ENCODE measurements around the gene PHACTR3. TPM values are rescaled to one million over a fixed set of nuclear protein-coding genes. Genes with fewer than 3 reads are reported as not detected.

PHACTR3 gene
- total RNA-seq, 1 experiment from 2014 or later: not detected

DNA sequence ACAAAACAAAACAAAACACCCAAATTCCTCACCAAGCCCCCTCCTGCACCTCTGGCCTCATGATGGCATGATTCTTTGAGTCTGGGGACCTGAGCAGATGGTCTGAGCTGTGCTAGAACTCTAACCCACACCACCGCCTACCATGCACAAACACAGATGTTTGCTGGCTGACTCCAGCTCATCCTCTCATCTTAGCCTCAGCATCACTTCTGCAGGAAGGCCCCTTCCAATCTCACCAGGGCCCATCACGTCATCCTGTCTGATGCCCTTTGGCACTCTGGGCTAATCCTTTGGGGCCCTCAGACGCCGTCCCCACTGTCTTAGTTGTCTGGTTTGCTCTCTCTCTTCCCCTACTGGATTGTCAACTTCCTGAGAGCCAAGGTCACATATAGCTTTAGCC is 85.8 kb downstream of the PHACTR3 start:
- no peak for DNase-seq (ENCODE audit: low read depth)

DNA sequence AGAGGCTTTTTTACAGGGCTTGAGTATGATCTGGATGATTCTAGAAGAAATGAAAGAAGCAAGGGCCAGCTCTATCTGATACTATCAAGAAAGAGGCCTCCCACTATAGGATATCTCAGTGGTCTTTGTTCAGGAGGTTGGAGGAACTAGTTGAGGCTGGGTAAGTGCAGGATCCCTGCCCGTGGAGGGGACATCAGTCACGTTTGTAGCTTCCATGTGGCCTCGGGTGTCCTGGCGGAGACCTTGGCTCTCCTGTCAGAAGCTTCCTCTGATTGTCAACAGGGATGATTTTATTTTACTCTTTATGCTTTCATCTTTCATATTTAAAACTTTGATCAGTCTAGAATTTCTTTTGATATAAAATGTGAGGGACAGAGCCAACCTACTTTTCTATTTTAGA is 86.6 kb downstream of the PHACTR3 start:
- DNase-seq (ENCODE audit: low read depth): no peak

DNA sequence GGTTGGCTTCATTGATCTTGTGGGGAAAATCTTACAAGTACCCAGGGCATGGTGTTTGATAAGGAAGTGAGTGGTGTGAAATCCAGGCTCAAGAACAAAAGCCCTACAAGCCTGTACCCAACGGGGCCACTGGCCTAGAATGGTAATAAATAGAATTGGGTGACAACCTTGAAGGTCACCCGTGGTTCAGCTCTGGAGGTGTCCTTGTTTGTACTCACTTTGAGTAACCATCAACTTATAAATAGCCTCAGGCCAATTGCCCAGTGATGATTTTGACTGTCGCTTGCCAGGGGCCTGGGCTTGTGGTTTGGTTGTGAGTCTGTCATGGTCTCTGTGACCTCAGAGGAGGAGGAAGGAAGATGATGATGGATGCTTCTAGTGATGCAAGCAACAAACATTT is 87.8 kb downstream of the PHACTR3 start:
- DNase-seq (ENCODE audit: low read depth): no peak

DNA sequence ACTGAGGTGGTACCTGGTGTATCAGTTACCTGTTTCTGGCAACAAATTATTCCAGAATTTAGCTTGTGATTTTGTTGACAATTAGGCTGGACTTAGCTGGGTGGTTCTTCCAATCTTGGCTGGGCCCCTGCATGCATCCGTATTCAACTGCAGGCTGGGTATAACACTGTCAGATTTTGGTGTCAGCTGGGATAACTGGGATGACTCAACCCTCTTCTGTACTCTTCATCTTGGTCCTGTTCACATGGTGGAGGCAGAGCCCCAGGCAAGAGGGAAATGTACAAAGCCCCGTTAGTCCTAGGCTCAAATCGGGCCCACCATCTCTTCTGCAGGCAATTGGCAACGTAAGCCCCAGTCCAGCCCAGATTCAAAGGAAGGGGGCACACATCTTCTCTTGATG is 89.2 kb downstream of the PHACTR3 start:
- DNase-seq (ENCODE audit: low read depth): no peak

DNA sequence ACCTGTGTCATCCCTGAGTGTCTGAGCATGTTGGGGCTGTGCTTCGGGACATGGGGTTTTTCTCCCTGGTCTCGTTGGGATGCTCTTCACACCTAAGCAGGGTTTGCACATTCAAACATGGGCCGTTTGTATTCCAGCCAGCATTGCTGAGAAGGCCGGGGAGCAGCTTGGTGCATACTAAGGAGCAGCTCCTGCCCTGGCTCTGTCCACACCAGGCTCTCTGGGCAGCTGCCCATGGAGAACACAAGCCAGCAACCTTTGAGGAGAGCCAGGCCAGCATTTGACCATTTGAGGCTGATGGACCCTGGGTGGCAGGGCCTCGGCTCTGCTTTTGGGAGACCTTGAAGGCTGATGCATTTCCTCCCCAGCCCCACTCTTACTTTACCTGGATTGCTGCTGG is 92.1 kb downstream of the PHACTR3 start:
- DNase-seq (ENCODE audit: low read depth): no peak

DNA sequence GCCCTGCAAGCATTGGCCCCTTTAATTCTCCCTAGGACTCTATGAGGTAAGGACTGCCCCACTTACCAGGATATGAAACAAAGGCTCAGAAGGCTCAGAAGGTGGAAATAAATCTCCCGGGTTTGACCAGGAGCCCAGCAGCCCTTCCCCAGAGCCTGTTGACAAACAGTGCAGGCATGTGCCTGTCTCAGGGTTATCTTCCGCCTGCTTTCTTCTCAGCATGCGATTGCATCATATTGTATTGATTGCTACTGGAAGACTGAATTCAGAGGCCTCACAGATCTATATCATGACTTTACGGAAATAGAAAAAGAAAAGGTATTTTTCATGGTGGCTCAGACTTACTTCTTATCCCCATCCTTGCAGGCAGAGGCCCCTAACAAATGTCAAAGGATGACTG is 92.7 kb downstream of the PHACTR3 start:
- no peak for DNase-seq (ENCODE audit: low read depth)

DNA sequence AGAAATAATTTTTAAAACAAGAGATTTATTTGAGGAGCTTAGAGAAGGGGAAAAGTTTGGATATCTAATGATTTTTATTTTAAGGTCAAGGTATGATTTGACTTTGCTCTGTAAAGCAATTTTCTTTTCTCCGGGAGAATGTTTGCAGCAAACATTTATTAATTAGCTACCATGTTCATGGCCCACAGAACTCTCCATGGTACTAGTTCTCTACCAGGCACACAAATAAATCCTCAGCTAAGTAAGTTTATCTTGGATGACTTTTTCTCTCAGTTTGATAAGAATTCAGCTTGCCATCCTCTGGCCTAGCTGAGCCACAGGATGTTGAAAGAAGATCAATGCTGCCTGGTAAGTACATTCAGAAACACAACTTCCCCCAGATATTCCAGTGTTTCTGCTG is 94.3 kb downstream of the PHACTR3 start:
- no peak for DNase-seq (ENCODE audit: low read depth)

DNA sequence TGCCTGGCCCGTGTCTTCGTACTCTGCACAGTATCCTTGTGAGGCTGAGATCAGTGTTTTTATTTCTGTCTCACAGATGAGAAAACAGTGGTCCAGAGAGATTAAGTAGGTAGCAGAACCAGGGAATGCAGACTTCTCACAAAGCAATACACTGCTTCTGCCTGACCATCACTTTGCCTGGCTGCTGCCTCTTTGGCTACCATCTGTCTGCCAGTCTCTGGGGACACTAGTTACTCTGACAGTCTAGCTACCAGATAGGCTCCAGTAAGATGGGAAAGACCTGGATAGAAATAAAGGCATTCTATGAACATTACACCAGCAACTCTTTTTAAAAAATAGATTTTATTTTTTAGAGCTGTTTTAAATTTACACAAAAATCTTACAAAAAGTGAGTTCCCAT is 96.9 kb downstream of the PHACTR3 start:
- DNase-seq (ENCODE audit: low read depth): no peak

DNA sequence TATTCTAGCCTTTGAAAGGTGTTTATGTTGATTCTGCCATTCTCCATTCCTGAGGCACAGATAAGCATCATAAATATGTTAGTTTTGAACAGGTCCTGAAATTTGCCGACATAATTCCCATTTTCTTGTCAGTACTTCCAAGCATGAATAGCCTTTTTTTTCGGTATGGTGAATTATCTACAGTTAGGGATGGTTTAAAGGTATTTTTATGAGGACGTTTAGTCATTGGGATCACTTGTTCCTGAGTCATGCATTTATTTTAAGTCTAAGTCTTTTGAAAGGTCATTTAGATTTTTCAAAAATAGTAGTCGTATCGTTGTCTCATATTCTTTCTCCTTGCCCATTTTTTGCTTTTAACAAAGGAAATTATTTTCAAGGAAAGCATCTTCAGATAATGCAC is 98.7 kb downstream of the PHACTR3 start:
- no peak for DNase-seq (ENCODE audit: low read depth)

DNA sequence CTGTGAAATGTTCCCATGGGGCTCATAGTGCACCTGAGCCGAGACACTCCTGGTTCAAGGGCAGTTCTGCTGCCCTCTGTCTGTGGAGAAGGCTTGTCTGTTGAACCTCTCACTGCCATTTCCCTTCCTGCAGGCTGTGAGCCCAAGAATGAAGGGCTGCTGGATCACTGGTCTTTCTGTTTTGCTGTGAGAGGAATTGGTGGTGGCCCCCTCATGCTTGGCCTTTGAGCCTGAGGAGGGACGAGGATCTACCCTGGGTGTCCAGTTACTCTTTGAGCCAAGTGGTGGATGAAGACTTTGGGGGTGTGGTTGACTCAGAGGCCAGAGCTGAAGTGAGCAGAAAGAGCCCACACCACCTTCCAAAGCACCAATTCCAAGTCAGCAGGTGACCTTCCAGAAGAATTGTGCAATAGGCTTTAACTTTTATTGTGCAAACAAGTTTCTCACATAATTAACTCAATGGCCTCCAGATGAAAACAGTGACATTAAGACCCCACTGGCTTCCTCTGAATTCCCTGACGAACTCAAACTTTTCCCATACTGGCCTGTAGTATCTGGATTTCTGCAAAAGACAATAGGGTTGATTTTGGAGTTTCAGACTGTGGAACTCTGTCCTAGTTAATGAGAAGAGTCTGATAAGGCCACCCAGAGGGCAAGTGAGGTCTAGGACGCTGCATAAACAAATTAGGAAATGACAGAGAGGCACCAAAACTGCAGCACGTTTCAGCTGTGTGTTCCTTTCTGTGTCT is 101.5 kb downstream of the PHACTR3 start:
- no peak for DNase-seq (ENCODE audit: low read depth)

DNA sequence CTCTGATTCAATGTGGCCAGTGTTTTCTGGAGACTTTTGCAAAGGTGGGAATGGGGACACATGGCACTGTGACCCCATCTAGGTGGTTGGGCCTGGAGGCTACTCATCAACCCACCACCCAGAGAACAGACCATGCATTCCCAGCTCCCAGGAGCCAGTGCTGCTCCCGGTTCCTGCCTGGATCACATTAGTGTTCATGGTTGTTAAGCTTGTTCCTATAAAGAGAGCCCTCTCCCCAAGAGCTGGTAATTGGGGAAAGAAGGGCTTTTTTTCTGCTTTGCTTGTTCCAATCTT is 102.0 kb downstream of the PHACTR3 start:
- DNase-seq (ENCODE audit: low read depth): no peak

DNA sequence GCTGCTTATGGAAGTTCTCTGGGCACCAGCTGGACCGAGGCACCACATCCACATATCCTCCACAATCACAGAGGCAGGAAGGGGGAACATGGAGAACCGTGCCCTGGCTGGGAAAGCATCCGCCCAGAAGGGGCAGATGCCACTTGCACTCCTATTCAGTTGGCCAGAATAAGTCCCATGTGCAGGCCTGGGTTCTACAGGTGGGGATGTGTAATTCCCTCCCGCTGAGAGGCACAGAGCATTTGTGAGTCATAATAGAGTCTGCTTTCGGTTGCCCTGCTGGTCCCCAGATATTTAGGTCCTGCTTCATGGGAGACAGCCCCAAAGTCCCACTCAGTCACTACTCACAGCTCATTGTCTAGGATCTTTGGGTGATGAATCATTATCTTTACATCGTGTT is 104.0 kb downstream of the PHACTR3 start:
- no peak for DNase-seq (ENCODE audit: low read depth)

DNA sequence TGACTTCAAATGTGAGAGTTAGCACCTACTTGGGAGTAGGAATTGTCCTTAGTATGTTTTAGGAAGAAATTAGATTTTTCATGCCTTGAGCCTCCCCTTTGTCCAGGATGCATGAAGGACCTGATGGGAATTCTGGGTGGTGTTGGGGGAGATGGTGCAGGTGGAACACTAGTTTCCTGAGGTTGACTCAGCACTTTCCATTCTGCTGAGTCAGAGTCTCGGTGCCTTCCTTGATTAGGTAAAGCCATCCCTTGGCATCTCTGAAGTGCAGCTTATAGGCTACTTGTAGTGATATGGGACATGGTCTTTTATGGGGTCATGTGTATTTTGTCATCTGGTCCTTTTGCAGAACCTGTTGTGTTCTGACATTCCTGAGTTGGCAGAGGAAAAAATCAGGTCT is 105.3 kb downstream of the PHACTR3 start:
- DNase-seq (ENCODE audit: low read depth): no peak

DNA sequence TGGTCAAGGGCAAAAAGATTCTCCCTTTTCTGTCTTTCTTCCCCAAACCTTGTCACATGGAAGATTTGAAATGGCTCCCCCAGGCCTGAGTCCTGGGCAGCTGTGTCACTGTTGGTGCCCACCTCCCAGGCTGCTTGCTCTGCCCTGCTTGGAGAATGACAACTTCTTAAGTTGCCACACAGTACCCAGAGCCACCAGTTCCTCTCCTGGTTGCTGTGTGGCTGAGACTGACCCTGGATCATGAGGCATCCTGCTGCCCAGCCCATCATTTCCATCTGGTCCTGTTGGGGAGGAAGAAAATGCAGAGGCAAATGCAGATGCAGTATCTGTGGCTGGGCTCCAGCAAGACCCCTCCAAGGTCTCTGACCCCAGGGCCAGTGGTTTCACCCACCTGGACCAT is 113.7 kb downstream of the PHACTR3 start:
- no peak for DNase-seq (ENCODE audit: low read depth)

DNA sequence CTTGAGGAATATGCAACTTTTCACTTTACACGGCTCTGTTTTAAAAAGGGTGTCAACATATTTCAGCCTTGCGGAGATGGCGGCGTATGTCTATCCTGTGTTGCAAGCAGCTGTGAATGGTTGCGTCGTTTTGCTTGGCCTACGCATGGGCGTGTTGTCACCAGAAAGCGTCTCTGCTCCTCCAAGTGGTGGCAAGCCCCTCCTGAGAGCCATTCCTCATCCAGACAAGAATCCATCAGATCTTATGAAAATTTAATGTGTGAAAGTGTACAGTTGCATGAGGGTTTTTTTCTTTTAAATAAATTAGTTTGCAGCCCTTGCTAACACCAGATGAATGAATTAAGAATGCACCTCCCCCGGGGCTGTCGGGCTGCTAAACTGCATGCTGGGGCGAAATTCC is 114.4 kb downstream of the PHACTR3 start:
- no peak for DNase-seq (ENCODE audit: low read depth)

DNA sequence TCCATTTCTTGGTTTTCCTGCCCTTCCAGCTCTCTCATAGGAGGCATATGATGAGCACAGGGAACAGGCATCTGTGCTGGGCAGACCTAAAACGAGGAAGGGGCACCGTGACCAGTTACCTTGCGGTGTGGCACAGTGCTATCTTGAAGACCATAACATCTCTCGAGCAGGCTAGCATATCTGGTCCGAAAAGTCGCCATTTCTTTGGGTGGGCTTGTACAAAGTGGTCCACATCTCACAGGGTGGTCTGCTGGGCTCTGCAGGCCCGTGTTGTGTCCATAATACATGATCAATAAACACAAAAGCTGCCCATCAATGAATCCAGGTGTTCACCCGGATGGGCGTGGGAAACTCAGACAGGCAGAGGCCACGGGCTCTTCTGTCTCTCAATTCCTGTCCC is 115.7 kb downstream of the PHACTR3 start:
- DNase-seq (ENCODE audit: low read depth): no peak

DNA sequence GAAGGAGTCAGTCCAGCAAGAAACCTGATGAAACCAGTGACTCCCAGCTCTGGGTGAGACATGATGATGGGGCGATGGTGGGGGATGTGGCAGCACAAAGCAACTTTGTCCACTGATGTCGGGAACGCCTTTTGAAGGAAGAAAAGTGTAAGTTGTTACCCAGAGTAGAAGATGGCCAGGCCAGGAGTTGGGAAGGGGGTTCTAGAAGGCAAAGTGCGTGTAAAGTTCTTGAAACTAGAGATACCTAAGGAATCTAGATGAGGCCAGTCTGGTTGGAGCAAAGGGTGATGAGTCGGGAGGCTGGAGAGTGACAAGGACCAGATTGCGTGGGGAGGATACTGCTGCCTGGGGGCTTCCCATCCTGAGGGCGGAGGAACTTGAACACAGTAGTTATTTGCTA is 117.0 kb downstream of the PHACTR3 start:
- no peak for DNase-seq (ENCODE audit: low read depth)

DNA sequence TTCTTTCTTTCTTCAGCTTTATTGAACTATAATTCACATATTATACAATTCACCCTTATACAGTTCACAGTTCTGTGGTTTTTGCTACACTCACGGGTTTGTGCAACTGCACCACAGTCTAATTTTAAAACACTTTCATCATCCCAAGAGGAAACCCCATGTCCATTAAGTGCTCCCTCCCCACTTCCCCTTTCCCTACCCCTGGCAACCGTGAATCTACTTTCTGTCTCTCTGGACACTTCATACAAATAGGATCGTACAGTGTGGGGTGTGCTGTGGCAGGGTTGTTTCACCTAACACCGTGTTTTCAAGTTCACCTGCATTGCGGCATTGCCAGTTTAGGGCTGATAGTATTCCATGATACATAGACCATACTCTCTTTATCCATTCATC is 118.8 kb downstream of the PHACTR3 start:
- DNase-seq (ENCODE audit: low read depth): no peak

DNA sequence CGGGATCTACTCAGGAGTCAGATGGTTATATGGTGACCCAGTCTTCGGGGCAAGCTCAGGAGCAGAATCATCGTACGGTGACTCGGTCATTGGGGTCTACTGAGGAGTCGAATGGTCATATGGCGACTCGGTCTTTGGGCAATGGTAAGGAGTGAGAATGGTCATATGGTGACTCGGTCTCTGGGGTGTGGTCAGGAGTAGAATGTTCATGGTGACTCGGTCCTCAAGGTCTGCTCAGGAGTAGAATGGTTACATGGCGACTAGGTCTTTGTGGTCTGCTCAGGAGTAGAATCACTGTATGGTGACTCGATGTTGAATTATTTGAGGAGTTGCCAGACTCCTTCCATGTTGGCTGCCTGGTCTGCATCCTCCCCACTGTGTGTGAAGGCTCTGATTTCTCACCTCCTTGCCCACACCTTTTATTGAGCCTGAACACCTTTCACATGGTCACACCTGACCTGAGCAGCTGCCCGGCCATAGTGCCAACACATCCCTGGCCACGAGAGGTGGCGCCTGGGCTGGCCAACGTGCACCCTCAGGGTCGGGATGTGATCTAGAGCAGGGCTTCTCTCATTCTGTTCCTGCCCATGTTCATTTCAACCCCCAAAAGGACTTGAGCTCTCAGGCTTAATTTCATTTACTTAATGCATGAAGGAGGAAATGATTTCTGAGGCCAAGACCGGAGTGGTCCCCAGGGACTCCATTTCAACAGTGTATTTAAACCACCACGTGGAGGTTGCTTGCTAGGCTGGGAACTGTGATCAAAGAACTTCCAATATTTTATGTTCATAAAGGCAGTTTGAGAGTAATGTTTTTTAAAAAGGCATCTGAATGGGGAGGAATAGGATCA is 119.5 kb downstream of the PHACTR3 start:
- DNase-seq (ENCODE audit: low read depth): no peak

DNA sequence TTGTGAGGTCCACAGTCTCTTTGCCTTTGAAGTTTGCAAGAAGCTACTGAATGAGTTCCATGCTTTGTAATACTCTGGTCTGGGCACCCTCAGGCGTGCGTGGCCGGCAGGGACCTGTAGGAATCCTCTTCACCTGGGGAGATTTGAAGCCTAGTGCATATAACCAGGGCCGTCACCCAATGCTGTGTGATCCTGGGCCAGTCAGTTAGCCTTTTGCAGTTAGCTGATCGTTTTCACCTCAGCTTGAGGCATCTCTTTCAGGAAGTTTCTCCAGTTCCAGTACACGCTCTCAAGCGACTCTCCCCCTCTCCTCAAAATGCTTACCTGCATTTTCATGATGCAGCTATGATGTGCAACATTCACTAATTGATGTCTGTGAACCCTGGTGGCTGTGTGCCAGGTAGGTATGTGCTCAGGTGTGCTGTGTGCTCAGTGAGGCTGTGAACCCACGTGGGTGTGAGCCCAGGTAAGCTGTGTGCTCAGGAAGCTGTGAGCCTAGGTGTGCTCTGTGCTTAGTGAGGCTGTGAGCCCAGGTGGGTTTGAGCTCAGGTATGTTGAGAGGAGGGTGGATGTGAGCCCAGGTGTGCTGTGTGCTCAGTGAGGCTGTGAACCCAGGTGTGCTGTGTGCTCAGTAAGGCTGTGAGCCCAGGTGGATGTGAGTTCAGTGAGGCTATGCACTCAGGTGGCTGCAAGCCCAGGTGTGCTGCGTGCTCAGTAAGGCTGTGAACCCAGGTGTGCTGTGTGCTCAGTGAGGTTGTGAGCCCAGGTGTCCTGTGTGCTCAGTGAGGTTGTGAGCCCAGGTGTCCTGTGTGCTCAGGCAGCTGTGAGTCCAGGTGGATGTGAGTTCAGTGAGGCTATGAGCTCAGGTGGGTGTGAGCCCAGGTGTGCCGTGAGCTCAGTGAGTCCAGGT is 120.4 kb downstream of the PHACTR3 start:
- DNase-seq (ENCODE audit: low read depth): no peak

DNA sequence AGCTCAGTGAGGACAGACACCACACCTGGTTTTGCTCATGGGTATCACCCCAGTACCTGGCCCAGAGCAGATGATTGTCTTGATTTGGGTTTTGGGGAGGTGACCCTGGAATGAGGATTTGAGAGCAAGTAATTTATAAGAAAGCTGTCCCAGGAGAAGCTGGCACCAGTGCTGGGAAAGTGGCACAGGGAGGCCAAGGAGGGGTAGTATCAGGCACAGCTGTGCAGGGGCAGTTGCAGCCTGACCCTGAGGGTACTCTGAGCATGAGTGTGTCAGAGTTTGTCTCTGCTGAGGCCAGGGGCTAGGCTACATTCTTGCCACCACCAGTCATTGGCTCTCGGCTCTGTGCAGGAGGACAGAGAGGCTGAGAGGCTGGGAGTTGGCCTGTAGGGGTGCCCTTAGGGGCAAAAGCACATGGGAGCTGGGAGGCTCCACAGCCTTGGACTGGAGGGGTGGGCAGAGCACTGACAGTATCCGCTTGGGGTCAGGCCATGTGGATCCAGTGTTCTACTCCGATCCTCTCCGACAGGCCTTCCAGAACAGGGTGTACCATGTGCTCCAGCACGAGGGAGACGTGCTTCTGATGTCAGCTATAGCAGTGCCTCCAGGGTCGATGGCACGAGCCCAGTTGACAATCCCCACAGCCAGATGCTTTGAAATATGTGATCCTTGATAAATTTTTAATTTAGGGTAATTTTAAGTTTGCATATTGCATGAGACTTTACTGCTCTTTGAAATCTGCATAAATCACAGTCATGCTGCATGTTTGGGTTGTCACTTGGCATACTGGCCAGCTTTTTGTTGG is 121.3 kb downstream of the PHACTR3 start:
- DNase-seq (ENCODE audit: low read depth): no peak

All from HT1080 (cell line).